ENCODE data around the gene DOP1B.
"Not testable (repeated sequence)": the region's sequence is repeated elsewhere in the genome, so short reads cannot be mapped to it uniquely, and the experiment has no call there.

Gene DOP1B

DNA sequence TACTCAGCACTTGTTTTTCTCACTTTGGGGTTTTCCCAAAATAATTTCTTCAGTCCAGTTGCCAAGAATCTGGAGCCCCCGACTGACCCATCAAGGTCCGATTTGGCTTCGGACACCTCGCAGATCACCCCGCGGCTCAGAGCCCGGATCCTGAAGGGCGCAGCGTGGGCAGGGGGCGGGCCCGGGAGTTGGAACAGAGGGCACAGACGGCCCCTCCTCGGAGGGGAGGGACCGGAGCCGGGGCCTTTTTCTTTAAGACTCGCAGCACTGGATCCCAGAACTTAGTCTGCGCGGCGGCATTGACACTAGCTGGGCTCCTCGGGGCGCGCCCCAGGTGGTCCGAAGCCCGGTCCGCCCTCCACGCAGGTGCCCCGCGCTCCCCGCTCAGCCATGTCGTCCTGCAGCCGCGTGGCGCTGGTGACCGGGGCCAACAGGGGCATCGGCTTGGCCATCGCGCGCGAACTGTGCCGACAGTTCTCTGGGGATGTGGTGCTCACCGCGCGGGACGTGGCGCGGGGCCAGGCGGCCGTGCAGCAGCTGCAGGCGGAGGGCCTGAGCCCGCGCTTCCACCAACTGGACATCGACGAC is 21.7 kb upstream of the DOP1B start, which contains the start of gene CBR3:
TSS of gene CBR3 (plus strand) at position 277 of the 588 bp plus-strand sequence. CDS start at position 391, 114 bp downstream.
- DNase-seq (ENCODE audit: low spot score) = peak; percentile 45

GRCh38 chr21:36135391-36136102 is 21.1 kb upstream of the DOP1B start:
- DNase-seq (ENCODE audit: low spot score) = peak; percentile 53

- DNase-seq (ENCODE audit: low spot score) = not testable (repeated sequence)
These were observed 16.8 kb upstream of the DOP1B start for GRCh38 chr21:36139791-36140190.

DNA sequence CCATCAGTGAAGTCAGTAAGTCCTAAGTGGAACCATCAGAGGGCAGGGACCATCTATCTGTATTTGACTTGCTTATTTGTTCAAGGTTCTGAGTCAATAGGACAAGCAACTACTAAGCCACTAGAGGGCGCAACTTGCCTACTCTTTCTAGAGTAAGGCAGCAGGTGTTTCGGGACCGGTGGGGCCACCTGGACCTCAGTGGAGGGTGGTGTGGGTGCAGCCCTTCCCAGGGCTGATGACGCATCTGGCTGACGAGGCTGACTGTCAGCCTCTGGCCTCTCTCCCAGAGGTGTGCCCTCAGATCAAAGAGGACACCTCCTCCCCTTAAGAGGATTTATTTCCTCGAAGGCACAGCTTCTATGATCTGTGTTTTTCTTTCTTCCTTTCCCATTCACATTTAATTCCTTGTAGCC is 15.1 kb upstream of the DOP1B start:
- DNase-seq (ENCODE audit: low spot score) = peak; percentile 93

DNA sequence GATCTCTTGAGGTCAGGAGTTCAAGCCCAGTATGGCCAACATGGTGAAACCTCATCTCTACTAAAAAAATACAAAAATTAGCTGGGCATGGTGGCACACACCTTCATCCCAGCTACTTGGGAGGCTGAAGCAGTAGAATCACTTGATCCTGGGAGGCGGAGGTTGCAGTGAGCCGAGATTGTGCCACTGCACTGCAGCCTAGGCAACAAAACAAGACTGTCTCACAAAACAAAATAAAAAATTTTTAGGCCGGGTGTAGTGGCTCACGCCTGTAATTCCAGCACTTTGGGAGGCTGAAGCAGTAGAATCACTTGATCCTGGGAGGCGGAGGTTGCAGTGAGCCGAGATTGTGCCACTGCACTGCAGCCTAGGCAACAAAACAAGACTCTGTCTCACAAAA is 12.4 kb upstream of the DOP1B start:
- not testable (repeated sequence) for DNase-seq (ENCODE audit: low spot score)

DNA sequence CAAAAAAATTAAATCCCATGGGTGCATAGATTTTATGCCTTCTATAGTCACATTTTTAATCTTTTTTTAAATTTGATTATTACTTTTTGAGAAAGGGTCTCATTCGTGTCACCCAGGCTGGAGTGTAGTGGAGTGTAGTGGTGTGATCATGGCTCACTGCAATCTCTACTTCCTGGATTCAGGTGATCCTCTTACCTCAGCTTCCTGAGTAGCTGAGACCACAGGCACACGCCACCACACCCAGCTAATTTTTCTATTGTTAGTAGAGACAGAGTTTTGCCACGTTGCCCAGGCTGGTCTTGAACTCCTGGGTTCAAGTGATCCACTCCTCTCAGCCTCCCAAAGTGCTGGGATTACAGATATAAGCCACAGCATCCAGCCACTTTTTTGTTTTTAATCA is 11.4 kb upstream of the DOP1B start:
- peak; percentile 49 for DNase-seq (ENCODE audit: low spot score)

DNA sequence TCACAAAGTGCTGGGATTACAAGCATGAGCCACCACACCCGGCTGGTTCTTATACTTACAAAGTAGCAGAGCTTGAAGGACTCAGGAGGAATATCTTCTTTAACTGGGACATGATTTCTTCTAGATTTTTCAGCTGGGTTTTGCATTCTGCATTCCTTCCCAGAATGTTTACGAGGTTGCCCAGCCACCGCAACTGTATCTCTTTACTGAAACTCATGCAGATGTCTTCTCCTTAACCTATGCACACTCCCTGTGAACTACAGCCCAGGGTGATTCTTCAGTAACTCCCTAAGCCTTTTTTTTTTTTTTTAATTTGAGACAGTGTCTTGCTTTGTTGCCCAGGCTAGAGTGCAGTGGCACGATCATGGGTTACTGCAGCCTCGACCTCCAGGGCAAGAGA is 8.7 kb upstream of the DOP1B start:
- DNase-seq (ENCODE audit: low spot score) = no peak

DNA sequence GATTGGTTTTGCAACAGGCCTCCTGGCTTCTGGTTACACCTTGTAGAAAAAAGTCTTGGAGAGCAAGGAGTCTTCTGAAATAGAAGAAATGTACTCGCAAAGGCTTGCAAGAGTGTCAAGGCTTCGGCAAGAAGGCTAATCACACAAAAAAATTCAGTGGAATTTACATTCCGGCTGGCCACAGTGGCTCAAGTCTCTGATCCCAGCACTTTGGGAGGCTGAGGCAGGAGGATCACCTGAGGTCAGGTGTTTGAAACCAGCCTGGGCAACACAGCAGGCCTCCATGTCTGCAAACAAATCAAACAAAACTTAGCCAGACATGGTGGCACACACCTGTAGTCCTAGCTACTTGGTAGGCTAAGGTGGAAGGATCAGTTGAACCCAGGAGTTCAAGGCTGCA is 7.7 kb upstream of the DOP1B start:
- no peak for DNase-seq (ENCODE audit: low spot score)

GRCh38 chr21:36149788-36150711 is 6.6 kb upstream of the DOP1B start:
- peak; percentile 12 for DNase-seq (ENCODE audit: low spot score)

DNA sequence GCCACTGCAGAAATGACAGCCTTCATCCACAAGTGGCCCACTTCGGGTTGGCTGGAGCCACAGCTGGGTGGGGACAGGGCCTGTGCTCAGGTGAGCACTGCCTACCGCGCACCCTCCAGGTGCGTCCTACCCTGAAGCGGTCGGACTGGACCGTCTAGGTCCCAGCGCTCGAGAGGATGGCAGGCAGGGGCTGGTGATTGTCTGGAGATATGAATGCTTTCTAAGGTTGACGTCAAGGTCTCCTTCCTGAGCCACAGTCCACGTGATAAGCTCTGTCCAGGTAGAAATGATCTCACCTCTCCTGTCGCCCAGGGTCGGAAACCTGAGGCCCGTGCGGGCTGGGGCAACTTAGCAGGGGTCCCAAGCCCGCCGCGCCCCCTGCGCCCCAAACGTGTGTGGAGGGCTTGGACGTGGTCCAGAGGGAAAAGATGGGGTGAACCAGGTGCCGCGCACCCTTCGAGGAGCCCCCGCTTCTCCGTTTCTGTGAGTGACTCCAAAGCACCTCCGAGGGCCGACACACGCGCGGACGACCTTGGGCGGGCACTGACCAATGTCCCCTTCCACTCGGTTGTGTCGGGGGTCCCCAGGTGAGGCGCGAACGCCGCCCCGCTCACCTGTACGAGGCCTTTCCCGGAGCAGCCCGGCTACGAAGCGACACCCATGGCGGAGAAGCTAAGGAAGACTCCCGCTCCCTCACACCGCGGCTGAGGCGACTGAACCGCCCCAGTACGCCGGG is 853 bp upstream of the DOP1B start:
- DNase-seq (ENCODE audit: low spot score) = no peak

DNA sequence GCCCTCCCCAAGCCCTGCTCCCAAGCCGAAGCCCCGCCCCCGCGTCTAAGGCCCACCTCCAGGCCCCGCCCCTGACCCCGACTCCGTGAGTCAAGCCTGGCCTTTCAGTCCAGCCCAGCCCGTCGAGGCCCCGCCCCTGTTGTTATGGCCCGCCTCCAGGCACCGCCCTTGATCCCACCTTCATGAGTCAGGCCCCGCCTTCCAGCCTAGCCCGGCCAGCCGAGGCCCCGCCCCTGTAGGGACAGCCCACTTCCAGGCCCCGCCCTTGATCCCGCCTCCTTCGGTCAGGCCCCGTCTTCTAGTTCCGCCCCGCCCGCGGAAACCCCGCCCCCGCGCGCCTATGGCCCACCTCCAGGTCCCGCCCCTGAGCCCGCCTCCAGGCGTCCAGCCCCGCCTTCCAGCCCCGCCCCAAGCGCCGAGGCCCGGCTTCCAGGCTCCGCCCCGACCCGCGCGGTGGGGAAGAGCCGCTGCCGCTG is 247 bp upstream of the DOP1B start:
- DNase-seq (ENCODE audit: low spot score) = peak; percentile 100

DNA sequence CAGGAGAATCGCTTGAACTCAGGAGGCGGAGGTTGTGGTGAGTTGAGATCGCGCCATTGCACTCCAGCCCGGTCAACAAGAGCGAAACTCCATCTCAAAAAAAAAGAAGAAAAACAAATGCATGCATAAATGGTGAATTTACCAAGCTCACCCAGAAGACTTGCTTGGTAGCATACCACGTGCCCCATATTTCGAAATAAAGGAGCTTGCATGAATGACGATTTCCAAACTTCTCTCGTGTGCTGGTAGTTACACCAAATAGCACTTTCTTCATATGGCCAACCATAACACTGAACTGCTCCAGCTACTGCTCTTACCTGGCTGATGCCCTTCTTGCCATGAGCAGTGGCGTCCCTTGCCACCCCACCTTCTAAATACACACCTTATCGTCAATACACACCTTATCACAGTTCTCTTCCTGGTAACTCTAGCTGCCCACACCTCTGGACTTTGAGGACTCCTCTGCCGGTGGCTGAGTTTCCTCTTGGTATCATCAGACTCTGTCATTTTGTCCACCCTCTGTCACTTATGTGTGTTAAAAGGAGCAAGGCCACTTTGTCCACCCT is 2.8 kb downstream of the DOP1B start:
- no peak for DNase-seq (ENCODE audit: low spot score)

DNA sequence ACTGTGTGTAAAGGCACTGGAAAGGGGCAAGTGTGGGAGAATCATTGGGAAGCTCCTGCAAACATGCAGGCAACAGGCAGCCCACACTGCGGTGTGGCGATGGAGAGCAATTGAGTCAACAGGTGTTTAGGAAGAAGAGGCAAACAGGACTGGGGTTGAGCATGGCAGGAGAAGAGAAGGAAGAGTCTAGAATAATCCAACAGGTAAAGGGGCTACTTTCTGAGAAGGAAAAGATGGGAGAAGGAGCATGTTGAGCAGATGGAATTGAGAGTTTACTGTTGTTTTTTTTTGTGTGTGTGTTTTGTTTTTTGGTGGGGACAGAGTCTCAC is 4.2 kb downstream of the DOP1B start:
- DNase-seq (ENCODE audit: low spot score) = no peak

DNA sequence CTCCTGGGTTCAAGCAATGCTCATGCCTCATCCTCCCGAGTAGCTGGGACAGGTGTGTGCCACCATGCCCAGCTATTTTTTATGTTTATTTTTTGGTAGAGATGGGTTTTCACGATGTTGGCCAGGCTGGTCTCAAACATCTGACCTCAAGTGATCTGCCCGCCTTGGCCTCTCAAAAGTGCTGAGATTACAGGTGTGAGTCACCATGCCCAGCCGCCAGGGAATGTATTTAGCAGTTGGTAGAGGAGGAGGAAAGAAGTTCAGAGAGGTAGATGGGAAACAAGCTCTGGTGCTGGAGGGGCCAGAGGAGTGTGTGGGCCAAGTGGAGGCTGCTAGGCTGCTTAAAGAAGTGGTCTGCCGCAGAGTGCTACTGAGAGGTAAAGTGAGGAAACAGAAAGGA is 6.0 kb downstream of the DOP1B start:
- DNase-seq (ENCODE audit: low spot score) = no peak

GRCh38 chr21:36163750-36164741 is 7.4 kb downstream of the DOP1B start:
- DNase-seq (ENCODE audit: low spot score) = no peak

DNA sequence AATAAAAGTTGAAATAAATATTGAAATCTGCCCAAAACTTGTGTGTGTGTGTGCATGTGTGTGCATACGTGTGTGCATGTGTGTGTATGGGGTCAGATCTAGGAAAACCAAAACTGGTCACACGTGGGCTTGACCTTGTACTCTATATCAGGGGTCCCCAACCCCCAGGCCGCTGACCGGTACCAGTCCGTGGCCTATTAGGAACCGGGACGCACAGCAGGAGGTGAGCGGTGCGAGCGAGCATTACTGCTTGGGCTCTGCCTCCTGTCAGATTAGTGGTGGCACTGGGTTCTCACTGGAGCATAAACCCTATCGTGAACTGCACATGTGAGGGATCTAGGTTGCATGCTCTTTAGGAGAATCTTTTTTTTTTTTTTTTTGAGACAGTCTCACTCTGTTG is 8.7 kb downstream of the DOP1B start:
- DNase-seq (ENCODE audit: low spot score) = no peak

DNA sequence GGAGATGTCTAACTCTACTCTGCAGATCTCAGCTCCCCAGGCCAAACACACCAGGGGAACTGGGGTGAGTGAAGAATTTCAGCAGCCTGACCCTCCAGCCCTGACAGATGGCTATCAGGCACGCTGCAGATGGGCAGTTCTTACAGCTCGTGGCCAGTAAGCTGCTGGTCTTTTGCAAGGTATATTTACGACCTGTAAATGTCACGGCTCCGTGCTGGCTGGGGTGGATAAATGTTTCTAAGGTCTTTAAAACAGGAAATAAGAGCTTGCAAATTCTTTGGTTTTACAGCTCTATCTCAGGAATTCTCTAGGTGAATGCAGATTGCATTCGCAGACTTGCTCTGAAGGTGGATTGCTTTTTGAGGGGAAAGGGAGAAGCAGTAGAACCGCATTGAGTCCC is 10.1 kb downstream of the DOP1B start:
- DNase-seq (ENCODE audit: low spot score) = no peak

- DNase-seq (ENCODE audit: low spot score) = no peak
These were observed 10.9 kb downstream of the DOP1B start for GRCh38 chr21:36167541-36167940.

- no peak for DNase-seq (ENCODE audit: low spot score)
These were observed 13.0 kb downstream of the DOP1B start for GRCh38 chr21:36169470-36170128.

DNA sequence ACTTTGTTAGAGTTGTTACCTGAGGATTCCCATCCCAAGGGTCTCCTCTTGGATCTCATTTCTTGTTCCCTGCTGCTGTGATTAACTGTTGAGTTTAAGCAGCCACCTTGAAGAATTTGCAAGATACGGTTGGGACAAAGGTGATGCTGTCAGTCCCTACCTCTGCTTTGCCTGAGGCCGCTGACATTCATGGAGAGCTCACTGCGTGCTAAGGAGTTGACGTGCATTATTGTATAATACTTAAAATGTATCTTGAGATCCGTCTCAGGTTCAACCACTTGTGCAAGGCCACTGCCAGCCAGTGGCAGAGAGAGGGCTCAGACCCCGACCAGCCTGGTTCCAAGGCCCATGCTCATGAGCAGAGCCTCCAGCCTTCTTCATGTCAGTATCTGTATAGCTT is 14.2 kb downstream of the DOP1B start:
- DNase-seq (ENCODE audit: low spot score) = no peak
